Measurements from ENCODE around the gene FOXR1. TPM values are rescaled to one million over a fixed set of nuclear protein-coding genes. Genes with fewer than 3 reads are reported as not detected.

FOXR1 gene
- total and polyA plus RNA-seq, 7 experiments from 2014 or later: not detected

GRCh38 chr11:119030329-119031047 is 58.9 kb downstream of the FOXR1 start, which contains the start of gene SLC37A4:
SLC37A4 (minus strand) TSS chr11:119030877.
- peak; percentile 97 for ATAC-seq
- Mint-ChIP-seq H3K36me3 (peaks cover 0 to 2% (median under 1%) of the 10 kb centered on the region in 5 donors), H3K9me3 (no peaks in the 10 kb centered on the region), H3K27me3 (no peaks in the 10 kb centered on the region), H3K4me1 (peaks cover 12 to 24% (median 17%) of the 10 kb centered on the region in 7 donors), H3K4me3 (peak within 1 kb of the TSS; percentile 62 to 93 (median 82)), H3K27ac (peak within 1 kb of the TSS; percentile 59 to 93 (median 81))
- POLR2A ChIA-PET: interaction anchor here (0.6 to 5.6 kb wide), 9 partner anchors 9 to 241 kb away, joined by 3 to 67 read pairs (median 5); partner anchors contain the start of genes CENATAC, RPS25, TRAPPC4 and VPS11
- H3K4me3 ChIP-seq (ENCODE audit: low read length): peak within 1 kb of the TSS; percentile 91
- H3K27me3 ChIP-seq (ENCODE audit: control insufficient read depth in 2 of 2, insufficient read depth in 2 of 2, low read length in 2 of 2): no peaks in the 10 kb centered on the region
- H3K36me3 ChIP-seq (ENCODE audit: control insufficient read depth in 2 of 3, insufficient read depth in 3 of 3, low read length in 3 of 3): peaks cover 0 to 20% (median 3%) of the 10 kb centered on the region in 3 experiments
- peak; percentile 96 to 100 (median 98) for DNase-seq
- H3K9me3 ChIP-seq (ENCODE audit: control insufficient read depth in 2 of 3, low read length in 3 of 3): no peaks in the 10 kb centered on the region
- intact Hi-C loops (cut with micrococcal nuclease): loop anchor here (1.0 to 2.0 kb wide), 13 partner anchors 12 to 175 kb away; partner anchors contain the start of genes CENATAC (in 2 of the 2), HMBS (in 2 of the 2), HYOU1 (in 2 of the 2) and RPS25 (in 2 of the 2)
- peaks cover 0 to 10% of the 10 kb centered on the region in 2 donors for H3K4me1 ChIP-seq (ENCODE audit: control insufficient read depth in 2 of 2, insufficient read depth in 2 of 2, low read length in 2 of 2)
- H3K27ac ChIP-seq (ENCODE audit: low read depth, low read length): peak within 1 kb of the TSS; percentile 79
- CTCF ChIA-PET: interaction anchor here (1.0 to 1.3 kb wide), 2 partner anchors 11 to 26 kb away, joined by 3 to 5 read pairs; partner anchors contain the start of genes HYOU1 and TRAPPC4

Small RNAs within 50 kb of the gene (microRNA-seq; reads per million reads assigned to microRNA genes)
- gene MIR3656 (ENCODE audit: borderline microRNAs expressed): not detected

Other genes starting within 250 kb of the FOXR1 start
- 100 to 1,000 TPM; 154 to 346 (median 272) TPM for gene DDX6, start 180.6 kb upstream of the FOXR1 start, total RNA-seq
- 100 to 1,000 TPM; 118 to 142 TPM for gene DDX6, start 180.6 kb upstream of the FOXR1 start, polyA plus RNA-seq
- gene CXCR5, start 87.9 kb upstream of the FOXR1 start, total RNA-seq: 1 to 10 TPM in 4 of 5 experiments, under 1 TPM in 1; 0.41 to 2.9 (median 2.1) TPM
- 1 to 10 TPM in 1 of 2 donors, under 1 TPM in 1; 0.60 to 1.1 TPM for gene CXCR5, start 87.9 kb upstream of the FOXR1 start, polyA plus RNA-seq
- gene BCL9L, start 45.8 kb upstream of the FOXR1 start, total RNA-seq: 100 to 1,000 TPM in 4 of 5 experiments, 10 to 100 TPM in 1; 67.8 to 269 (median 266) TPM
- 1 to 10 TPM; 6.7 to 7.2 TPM for gene BCL9L, start 45.8 kb upstream of the FOXR1 start, polyA plus RNA-seq
- gene UPK2, start 15.5 kb upstream of the FOXR1 start, total RNA-seq: under 1 TPM in 1 of 5 experiments, not detected in 4; 0.24 TPM
- under 1 TPM in 1 of 2 donors, not detected in 1; 0.51 TPM for gene UPK2, start 15.5 kb upstream of the FOXR1 start, polyA plus RNA-seq
- gene CENATAC, start 26.4 kb downstream of the FOXR1 start, total RNA-seq: 100 to 1,000 TPM in 4 of 5 experiments, 10 to 100 TPM in 1; 53.5 to 136 (median 109) TPM
- 10 to 100 TPM in 1 of 2 donors, 1 to 10 TPM in 1; 8.4 to 13.5 TPM for gene CENATAC, start 26.4 kb downstream of the FOXR1 start, polyA plus RNA-seq
- gene RPS25, start 46.6 kb downstream of the FOXR1 start, total RNA-seq: 1,000 to 10,000 TPM; 1,535 to 3,042 (median 2,772) TPM
- gene RPS25, start 46.6 kb downstream of the FOXR1 start, polyA plus RNA-seq: 1,000 to 10,000 TPM; 4,222 to 6,094 TPM
- 10 to 100 TPM; 70.7 to 80.3 (median 77.8) TPM for gene TRAPPC4, start 47.0 kb downstream of the FOXR1 start, total RNA-seq
- gene TRAPPC4, start 47.0 kb downstream of the FOXR1 start, polyA plus RNA-seq: 100 to 1,000 TPM in 1 of 2 donors, 10 to 100 TPM in 1; 82.1 to 123 TPM
- gene SLC37A4, start 59.1 kb downstream of the FOXR1 start, total RNA-seq: 10 to 100 TPM in 3 of 5 experiments, 1 to 10 TPM in 2; 7.1 to 20.8 (median 14.6) TPM
- gene SLC37A4, start 59.1 kb downstream of the FOXR1 start, polyA plus RNA-seq: 10 to 100 TPM; 10.6 to 13.1 TPM
- 100 to 1,000 TPM in 3 of 5 experiments, 10 to 100 TPM in 2; 77.8 to 198 (median 110) TPM for gene HYOU1, start 85.4 kb downstream of the FOXR1 start, total RNA-seq
- gene HYOU1, start 85.4 kb downstream of the FOXR1 start, polyA plus RNA-seq: 10 to 100 TPM; 11.3 to 18.3 TPM
- 10 to 100 TPM; 39.0 to 73.9 (median 57.1) TPM for gene VPS11, start 96.1 kb downstream of the FOXR1 start, total RNA-seq
- gene VPS11, start 96.1 kb downstream of the FOXR1 start, polyA plus RNA-seq: 10 to 100 TPM; 40.3 to 72.1 TPM
- gene HMBS, start 113.1 kb downstream of the FOXR1 start, total RNA-seq: 10 to 100 TPM in 1 of 5 experiments, 1 to 10 TPM in 4; 6.7 to 25.4 (median 7.7) TPM
- gene HMBS, start 113.1 kb downstream of the FOXR1 start, polyA plus RNA-seq: 10 to 100 TPM; 20.8 to 25.3 TPM
- gene DPAGT1, start 130.1 kb downstream of the FOXR1 start, total RNA-seq: 10 to 100 TPM; 21.9 to 63.9 (median 37.9) TPM
- gene DPAGT1, start 130.1 kb downstream of the FOXR1 start, polyA plus RNA-seq: 10 to 100 TPM; 25.0 to 32.6 TPM
- gene C2CD2L, start 135.6 kb downstream of the FOXR1 start, total RNA-seq: 10 to 100 TPM; 24.7 to 40.7 (median 36.1) TPM
- 10 to 100 TPM in 1 of 2 donors, 1 to 10 TPM in 1; 2.7 to 10.2 TPM for gene C2CD2L, start 135.6 kb downstream of the FOXR1 start, polyA plus RNA-seq
- 10 to 100 TPM; 30.7 to 79.7 (median 42.7) TPM for gene HINFP, start 149.8 kb downstream of the FOXR1 start, total RNA-seq
- 10 to 100 TPM; 14.7 to 24.1 TPM for gene HINFP, start 149.8 kb downstream of the FOXR1 start, polyA plus RNA-seq
- under 1 TPM in 1 of 5 experiments, not detected in 4; 0.13 TPM for gene ABCG4, start 177.3 kb downstream of the FOXR1 start, total RNA-seq
- gene ABCG4, start 177.3 kb downstream of the FOXR1 start, polyA plus RNA-seq: not detected
- gene NLRX1, start 197.0 kb downstream of the FOXR1 start, total RNA-seq: 10 to 100 TPM in 2 of 5 experiments, 1 to 10 TPM in 3; 8.3 to 19.5 (median 9.8) TPM
- gene NLRX1, start 197.0 kb downstream of the FOXR1 start, polyA plus RNA-seq: 10 to 100 TPM in 1 of 2 donors, 1 to 10 TPM in 1; 6.5 to 10.6 TPM
- gene NHERF4, start 213.7 kb downstream of the FOXR1 start, total RNA-seq: 1 to 10 TPM in 3 of 5 experiments, under 1 TPM in 2; 0.19 to 2.2 (median 1.2) TPM
- not detected for gene NHERF4, start 213.7 kb downstream of the FOXR1 start, polyA plus RNA-seq
- 10 to 100 TPM; 37.0 to 51.8 (median 40.5) TPM for gene CBL, start 234.6 kb downstream of the FOXR1 start, total RNA-seq
- 10 to 100 TPM; 17.5 to 18.0 TPM for gene CBL, start 234.6 kb downstream of the FOXR1 start, polyA plus RNA-seq

Data from naive thymus-derived CD4-positive, alpha-beta T cell (primary cell).